Measurements from ENCODE around the gene UBN2.

DNA sequence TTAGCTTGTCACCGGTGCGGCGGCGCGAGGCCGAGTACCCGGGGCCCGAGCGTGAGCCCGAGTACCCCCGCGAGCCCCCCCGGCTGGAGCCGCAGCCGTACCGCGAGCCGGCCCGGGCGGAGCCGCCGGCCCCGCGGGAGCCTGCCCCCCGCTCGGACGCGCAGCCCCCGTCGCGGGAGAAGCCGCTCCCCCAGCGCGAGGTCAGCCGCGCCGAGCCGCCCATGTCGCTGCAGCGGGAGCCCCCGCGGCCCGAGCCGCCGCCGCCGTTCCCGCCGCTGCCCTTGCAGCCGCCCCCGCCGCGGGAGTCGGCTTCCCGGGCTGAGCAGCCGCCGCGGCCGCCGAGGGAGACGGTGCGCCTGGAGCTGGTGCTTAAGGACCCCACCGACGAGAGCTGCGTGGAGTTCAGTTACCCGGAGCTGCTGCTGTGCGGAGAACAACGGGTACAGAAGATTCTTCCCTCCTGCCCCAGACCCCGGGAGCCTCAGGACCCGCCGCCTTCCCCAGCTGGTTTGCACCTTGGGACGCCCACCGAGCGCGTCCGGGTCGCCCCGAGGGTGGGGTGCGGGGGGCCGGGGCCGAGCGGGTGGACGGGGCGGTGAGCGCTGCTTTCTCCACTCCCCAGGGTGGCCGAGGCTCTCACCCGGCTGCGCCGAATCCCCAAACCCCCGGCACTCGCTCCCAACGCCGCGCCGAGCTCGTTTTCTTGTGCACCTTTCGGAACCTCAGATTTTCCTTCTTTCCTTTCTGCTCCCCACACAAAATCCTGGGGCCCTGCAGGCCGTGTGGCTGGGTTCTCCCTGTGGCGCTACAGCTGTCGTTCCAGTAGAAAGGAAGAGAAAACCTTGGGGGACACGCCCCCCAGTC, 708 bp downstream of the UBN2 start:
- TF ChIP-seq, protein P1, sequence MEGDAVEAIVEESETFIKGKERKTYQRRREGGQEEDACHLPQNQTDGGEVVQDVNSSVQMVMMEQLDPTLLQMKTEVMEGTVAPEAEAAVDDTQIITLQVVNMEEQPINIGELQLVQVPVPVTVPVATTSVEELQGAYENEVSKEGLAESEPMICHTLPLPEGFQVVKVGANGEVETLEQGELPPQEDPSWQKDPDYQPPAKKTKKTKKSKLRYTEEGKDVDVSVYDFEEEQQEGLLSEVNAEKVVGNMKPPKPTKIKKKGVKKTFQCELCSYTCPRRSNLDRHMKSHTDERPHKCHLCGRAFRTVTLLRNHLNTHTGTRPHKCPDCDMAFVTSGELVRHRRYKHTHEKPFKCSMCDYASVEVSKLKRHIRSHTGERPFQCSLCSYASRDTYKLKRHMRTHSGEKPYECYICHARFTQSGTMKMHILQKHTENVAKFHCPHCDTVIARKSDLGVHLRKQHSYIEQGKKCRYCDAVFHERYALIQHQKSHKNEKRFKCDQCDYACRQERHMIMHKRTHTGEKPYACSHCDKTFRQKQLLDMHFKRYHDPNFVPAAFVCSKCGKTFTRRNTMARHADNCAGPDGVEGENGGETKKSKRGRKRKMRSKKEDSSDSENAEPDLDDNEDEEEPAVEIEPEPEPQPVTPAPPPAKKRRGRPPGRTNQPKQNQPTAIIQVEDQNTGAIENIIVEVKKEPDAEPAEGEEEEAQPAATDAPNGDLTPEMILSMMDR (IDR thresholded peaks at IDR 0.05): no peak
- TF ChIP-seq POLR2AphosphoS5 (IDR thresholded peaks at IDR 0.05): no peak
- no peak for TF ChIP-seq EP300 (IDR thresholded peaks at IDR 0.05)
- TF ChIP-seq POLR2A (IDR thresholded peaks at IDR 0.05): no peak

Measured in stomach (tissue), 4 donors.